Measurements from ENCODE around the gene SAMD8. TPM values are rescaled to one million over a fixed set of nuclear protein-coding genes. Genes with fewer than 3 reads are reported as not detected.
"Not testable (repeated sequence)": the region's sequence is repeated elsewhere in the genome, so short reads cannot be mapped to it uniquely, and the experiment has no call there.

Gene SAMD8
- polyA plus RNA-seq, 1 donor from 2014 or later: 11.7 TPM

GRCh38 chr10:75098902-75099673 lies 12.4 kb upstream of the SAMD8 start:
- peaks cover 3% of the 10 kb centered on the region for H3K36me3 Mint-ChIP-seq

GRCh38 chr10:75099952-75100763 lies 11.3 kb upstream of the SAMD8 start:
- no peaks in the 10 kb centered on the region for H3K4me1 Mint-ChIP-seq
- peaks cover 3% of the 10 kb centered on the region for H3K36me3 Mint-ChIP-seq
- no peaks in the 10 kb centered on the region for H3K27me3 Mint-ChIP-seq
- no peak overlapping the region for H3K4me3 Mint-ChIP-seq
- H3K27ac Mint-ChIP-seq: peak overlapping the region in 1 of 3 donors; percentile 89
- no peaks in the 10 kb centered on the region for H3K9me3 Mint-ChIP-seq

More at GRCh38 chr10:75098902-75099673, 12.4 kb upstream of the SAMD8 start:
- no peaks in the 10 kb centered on the region for H3K27me3 Mint-ChIP-seq
- no peak overlapping the region for H3K4me3 Mint-ChIP-seq
- no peaks in the 10 kb centered on the region for H3K9me3 Mint-ChIP-seq
- H3K4me1 Mint-ChIP-seq: no peaks in the 10 kb centered on the region
- no peak overlapping the region for H3K27ac Mint-ChIP-seq

- H3K9me3 Mint-ChIP-seq: no peaks in the 10 kb centered on the region
- no peaks in the 10 kb centered on the region for H3K4me1 Mint-ChIP-seq
- H3K27ac Mint-ChIP-seq: peak overlapping the region in 1 of 3 donors; percentile 89
Measured at GRCh38 chr10:75100764-75101291, 10.6 kb upstream of the SAMD8 start.

GRCh38 chr10:75101416-75102251 lies 9.8 kb upstream of the SAMD8 start:
- H3K27me3 Mint-ChIP-seq: no peaks in the 10 kb centered on the region
- no peak overlapping the region for H3K27ac Mint-ChIP-seq

More at GRCh38 chr10:75100764-75101291, 10.6 kb upstream of the SAMD8 start:
- peaks cover 3% of the 10 kb centered on the region for H3K36me3 Mint-ChIP-seq
- H3K4me3 Mint-ChIP-seq: no peak overlapping the region
- H3K27me3 Mint-ChIP-seq: no peaks in the 10 kb centered on the region

GRCh38 chr10:75102830-75103673 lies 8.4 kb upstream of the SAMD8 start:
- Mint-ChIP-seq H3K9me3 (no peaks in the 10 kb centered on the region), H3K4me3 (no peak overlapping the region), H3K27me3 (no peaks in the 10 kb centered on the region), H3K4me1 (peaks cover 0 to 2% (median 0%) of the 10 kb centered on the region in 3 donors), H3K36me3 (peaks cover 3% of the 10 kb centered on the region), H3K27ac (peak overlapping the region in 1 of 3 donors; percentile 40)

More at GRCh38 chr10:75101416-75102251, 9.8 kb upstream of the SAMD8 start:
- Mint-ChIP-seq H3K36me3 (peaks cover 3% of the 10 kb centered on the region), H3K9me3 (no peaks in the 10 kb centered on the region), H3K4me3 (no peak overlapping the region), H3K4me1 (peaks cover 0 to 2% (median 0%) of the 10 kb centered on the region in 3 donors)

- H3K27ac Mint-ChIP-seq: no peak overlapping the region
- peaks cover 3% of the 10 kb centered on the region for H3K36me3 Mint-ChIP-seq
- H3K9me3 Mint-ChIP-seq: no peaks in the 10 kb centered on the region
- peaks cover 0 to 2% (median 0%) of the 10 kb centered on the region in 3 donors for H3K4me1 Mint-ChIP-seq
- H3K27me3 Mint-ChIP-seq: no peaks in the 10 kb centered on the region
- H3K4me3 Mint-ChIP-seq: no peak overlapping the region
Measured at GRCh38 chr10:75103881-75104686, 7.4 kb upstream of the SAMD8 start.

- no peak overlapping the region for H3K4me3 Mint-ChIP-seq
- H3K27ac Mint-ChIP-seq: no peak overlapping the region
- peaks cover 0 to 4% (median 2%) of the 10 kb centered on the region in 3 donors for H3K4me1 Mint-ChIP-seq
- H3K27me3 Mint-ChIP-seq: no peaks in the 10 kb centered on the region
- peaks cover 3% of the 10 kb centered on the region for H3K36me3 Mint-ChIP-seq
- H3K9me3 Mint-ChIP-seq: no peaks in the 10 kb centered on the region
Measured at GRCh38 chr10:75104842-75105241, 6.6 kb upstream of the SAMD8 start.

GRCh38 chr10:75105576-75106197 lies 5.8 kb upstream of the SAMD8 start:
- Mint-ChIP-seq H3K27ac (no peak overlapping the region), H3K4me1 (peaks cover 2 to 4% (median 4%) of the 10 kb centered on the region in 3 donors), H3K36me3 (peaks cover 3% of the 10 kb centered on the region), H3K4me3 (no peak overlapping the region), H3K27me3 (no peaks in the 10 kb centered on the region), H3K9me3 (no peaks in the 10 kb centered on the region)

- H3K9me3 Mint-ChIP-seq: no peaks in the 10 kb centered on the region
- H3K4me1 Mint-ChIP-seq: peaks cover 2 to 6% (median 4%) of the 10 kb centered on the region in 3 donors
- no peak overlapping the region for H3K4me3 Mint-ChIP-seq
- no peak overlapping the region for H3K27ac Mint-ChIP-seq
- H3K27me3 Mint-ChIP-seq: no peaks in the 10 kb centered on the region
- H3K36me3 Mint-ChIP-seq: peaks cover 3% of the 10 kb centered on the region
Measured at GRCh38 chr10:75106242-75106641, 5.2 kb upstream of the SAMD8 start.

GRCh38 chr10:75106891-75107290 lies 4.6 kb upstream of the SAMD8 start:
- H3K36me3 Mint-ChIP-seq, H3K27me3 Mint-ChIP-seq, H3K27ac Mint-ChIP-seq, H3K9me3 Mint-ChIP-seq, H3K4me1 Mint-ChIP-seq: not testable (repeated sequence)
- H3K4me3 Mint-ChIP-seq: peak overlapping the region in 1 of 4 donors; percentile 54

- peaks cover 10 to 14% (median 11%) of the 10 kb centered on the region in 3 donors for H3K4me1 Mint-ChIP-seq
- no peak overlapping the region for H3K27ac Mint-ChIP-seq
- H3K36me3 Mint-ChIP-seq: no peaks in the 10 kb centered on the region
- no peaks in the 10 kb centered on the region for H3K27me3 Mint-ChIP-seq
- peak overlapping the region in 2 of 4 donors; percentile 54 to 57 for H3K4me3 Mint-ChIP-seq
- no peaks in the 10 kb centered on the region for H3K9me3 Mint-ChIP-seq
Measured at GRCh38 chr10:75107756-75108683, 3.4 kb upstream of the SAMD8 start.

Measured in IgD-negative memory B cell (primary cell).